ENCODE measurements around the gene ASB16.
A peak's percentile ranks its signal among the peaks of the same experiment; 100 is the strongest.

Gene ASB16

DNA sequence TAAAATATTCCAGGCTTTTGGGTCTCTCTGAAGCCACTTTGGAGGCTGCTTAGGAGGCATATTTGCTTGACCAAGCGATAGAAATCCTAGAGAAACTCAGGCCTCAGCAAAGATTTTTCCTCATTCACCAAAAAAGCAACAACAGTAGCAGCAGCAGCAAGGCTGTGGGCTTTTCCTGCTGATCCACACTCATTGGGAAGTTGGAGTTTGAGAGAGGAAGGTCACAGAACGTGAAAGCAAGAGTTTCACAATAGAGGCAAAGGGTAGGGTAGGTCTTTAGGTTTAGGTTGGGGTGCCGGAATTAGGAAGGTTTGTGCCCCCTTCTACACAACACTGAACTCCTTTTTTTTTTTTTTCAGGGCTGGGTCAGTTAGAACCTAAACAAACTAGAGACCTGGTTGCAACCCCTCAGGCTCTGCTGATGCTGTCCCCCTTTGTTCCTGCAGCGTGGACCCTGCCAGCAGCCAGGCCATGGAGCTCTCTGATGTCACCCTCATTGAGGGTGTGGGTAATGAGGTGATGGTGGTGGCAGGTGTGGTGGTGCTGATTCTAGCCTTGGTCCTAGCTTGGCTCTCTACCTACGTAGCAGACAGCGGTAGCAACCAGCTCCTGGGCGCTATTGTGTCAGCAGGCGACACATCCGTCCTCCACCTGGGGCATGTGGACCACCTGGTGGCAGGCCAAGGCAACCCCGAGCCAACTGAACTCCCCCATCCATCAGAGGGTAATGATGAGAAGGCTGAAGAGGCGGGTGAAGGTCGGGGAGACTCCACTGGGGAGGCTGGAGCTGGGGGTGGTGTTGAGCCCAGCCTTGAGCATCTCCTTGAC is 18.3 kb downstream of the ASB16 start:
- no peak for DNase-seq (ENCODE audit: low spot score)

DNA sequence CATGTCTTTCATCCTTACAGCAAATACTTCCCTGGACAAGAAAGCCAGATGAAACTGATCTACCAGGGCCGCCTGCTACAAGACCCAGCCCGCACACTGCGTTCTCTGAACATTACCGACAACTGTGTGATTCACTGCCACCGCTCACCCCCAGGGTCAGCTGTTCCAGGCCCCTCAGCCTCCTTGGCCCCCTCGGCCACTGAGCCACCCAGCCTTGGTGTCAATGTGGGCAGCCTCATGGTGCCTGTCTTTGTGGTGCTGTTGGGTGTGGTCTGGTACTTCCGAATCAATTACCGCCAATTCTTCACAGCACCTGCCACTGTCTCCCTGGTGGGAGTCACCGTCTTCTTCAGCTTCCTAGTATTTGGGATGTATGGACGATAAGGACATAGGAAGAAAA is 20.0 kb downstream of the ASB16 start:
- no peak for DNase-seq (ENCODE audit: low spot score)

DNA sequence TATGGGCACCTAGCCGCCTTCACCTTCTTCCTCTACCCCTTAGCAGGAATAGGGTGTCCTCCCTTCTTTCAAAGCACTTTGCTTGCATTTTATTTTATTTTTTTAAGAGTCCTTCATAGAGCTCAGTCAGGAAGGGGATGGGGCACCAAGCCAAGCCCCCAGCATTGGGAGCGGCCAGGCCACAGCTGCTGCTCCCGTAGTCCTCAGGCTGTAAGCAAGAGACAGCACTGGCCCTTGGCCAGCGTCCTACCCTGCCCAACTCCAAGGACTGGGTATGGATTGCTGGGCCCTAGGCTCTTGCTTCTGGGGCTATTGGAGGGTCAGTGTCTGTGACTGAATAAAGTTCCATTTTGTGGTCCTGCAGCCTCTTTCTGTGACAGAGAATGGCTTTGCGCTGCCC is 20.9 kb downstream of the ASB16 start:
- no peak for DNase-seq (ENCODE audit: low spot score)

DNA sequence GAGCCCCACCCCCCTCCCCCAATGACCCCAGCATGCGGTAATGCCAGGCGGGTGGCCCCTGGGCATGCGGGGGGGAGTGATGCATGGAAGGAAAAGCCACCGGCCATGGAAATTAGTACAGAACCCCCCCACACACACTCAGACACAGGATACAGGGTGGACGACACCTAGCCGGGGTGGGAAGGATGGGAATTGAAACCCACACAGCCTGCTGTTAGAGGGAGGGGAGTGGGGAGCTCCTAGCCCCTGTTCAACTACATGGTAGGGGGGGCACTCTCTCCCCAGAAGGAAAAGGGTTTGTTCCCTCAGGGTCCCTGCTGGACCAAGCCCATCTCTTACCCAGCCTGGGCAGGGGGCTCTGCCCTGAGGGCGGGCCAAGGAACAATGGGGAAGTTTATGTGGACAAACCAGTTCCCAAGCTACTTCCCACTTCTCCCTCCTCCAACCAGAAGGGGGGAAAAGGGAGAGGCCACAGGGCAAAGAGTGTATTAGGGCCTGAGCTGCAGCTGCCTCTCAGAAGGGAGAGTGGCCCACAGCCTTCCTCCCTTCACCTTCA is 21.5 kb downstream of the ASB16 start:
- DNase-seq (ENCODE audit: low spot score), result no peak

DNA sequence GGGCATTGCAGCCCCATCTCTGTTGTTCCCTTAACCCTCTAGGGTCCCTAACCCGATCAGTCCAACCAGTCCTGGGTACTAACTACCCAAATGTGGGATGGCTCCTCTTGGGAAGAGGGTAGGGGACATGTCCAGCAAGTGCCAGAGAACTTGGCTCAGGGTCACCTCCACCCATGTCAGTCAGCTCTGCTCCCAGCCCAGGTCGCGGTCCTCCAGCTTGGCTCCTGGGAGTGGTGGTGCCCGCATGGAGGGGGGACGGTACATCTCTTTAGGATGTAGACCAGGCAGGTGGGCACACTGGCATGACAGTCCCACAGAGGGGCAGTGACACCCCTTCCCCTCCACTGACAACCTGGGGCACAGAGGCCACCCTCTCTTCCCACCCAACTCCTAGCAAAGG is 22.2 kb downstream of the ASB16 start:
- DNase-seq (ENCODE audit: low spot score), result no peak

DNA sequence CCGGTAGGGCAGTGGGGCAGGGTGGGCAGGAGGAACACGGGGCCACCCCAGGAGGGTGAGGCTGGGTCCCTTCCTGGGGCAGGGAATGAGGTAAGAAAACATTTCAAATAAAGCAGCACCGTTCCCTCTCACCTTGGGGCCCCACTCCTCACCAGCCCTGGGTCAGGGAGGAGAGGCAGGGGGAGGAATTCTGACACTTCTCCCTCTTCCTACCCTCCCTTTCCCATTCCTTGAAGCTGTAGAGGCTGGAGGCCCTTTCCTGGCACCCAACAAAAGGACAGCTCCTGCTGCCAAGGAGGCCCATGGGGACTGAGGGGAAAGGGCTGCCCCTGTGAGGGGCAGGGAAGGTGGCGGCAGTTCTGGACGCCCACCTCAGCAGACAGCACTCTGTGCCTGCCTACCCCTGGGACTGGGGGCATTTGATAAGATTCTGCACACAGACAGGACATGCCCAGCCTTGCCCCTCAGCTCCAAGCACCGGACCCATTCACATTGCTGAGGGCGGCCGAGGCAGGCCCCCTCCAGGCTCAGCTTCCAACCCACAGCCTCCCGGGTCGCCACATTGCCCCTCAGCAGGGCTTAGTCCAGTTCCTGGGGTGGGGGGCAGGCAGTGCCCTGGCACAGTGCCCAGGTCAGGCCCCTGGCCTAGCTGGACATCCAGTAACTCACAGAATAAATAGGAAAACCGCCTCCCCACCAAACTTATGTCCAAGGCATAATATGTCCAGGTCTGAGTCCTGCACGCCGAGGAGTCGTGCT is 23.0 kb downstream of the ASB16 start:
- no peak for DNase-seq (ENCODE audit: low spot score)

DNA sequence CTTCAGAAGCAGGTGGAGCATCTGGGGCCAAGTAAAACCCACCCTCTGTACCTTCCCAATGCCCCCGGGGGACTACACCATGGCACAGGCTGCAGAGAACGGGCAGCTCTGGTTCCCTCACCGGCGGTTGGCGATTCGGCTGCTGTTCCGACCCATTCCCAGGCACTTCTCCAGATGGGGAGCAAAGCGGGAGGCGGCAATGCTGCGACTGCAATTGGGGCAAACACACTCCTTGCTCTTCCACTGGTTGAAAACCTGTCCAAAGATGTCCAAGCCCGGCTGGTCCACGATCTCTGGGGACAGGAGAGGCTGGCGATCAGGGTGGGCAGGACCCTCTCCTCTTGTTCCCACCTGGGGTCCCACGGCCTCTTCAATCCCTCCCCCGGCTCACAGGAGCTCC is 26.6 kb downstream of the ASB16 start:
- no peak for DNase-seq (ENCODE audit: low spot score)

DNA sequence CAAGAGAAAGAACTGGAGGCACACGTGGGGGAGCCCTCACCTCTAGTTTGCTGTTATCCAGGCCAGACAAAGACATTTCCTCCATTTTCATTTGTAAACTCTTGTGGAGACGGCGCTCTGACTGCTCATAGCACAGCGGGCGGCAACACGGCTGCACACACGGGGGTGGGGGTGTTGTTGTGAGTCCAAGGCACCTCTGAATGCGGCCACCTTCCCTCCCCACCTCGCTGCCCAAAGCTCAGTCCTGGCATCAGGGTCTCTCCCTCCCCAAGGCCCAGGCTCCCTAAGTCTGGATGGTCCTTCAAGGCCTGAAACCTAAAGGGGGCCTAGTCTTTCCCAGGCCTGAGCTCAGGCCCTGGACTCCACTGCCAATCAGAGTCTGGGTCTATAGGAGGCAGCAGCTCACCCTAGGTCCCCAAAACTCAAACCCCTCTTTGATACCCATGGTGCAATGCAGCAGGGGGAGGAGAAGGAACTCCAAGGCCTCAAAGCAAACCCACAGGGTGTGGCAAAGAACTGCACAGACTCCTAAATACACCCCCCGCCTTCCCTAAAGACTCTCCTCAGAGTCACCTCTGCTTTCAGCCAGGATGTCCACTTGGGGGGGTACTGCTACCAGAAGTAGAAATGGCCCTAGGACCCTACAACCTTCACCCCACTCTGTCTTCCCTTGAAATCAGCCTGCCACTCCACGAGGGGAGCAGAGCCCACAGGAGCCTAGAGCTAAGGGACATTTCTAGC is 27.6 kb downstream of the ASB16 start:
- no peak for DNase-seq (ENCODE audit: low spot score)

DNA sequence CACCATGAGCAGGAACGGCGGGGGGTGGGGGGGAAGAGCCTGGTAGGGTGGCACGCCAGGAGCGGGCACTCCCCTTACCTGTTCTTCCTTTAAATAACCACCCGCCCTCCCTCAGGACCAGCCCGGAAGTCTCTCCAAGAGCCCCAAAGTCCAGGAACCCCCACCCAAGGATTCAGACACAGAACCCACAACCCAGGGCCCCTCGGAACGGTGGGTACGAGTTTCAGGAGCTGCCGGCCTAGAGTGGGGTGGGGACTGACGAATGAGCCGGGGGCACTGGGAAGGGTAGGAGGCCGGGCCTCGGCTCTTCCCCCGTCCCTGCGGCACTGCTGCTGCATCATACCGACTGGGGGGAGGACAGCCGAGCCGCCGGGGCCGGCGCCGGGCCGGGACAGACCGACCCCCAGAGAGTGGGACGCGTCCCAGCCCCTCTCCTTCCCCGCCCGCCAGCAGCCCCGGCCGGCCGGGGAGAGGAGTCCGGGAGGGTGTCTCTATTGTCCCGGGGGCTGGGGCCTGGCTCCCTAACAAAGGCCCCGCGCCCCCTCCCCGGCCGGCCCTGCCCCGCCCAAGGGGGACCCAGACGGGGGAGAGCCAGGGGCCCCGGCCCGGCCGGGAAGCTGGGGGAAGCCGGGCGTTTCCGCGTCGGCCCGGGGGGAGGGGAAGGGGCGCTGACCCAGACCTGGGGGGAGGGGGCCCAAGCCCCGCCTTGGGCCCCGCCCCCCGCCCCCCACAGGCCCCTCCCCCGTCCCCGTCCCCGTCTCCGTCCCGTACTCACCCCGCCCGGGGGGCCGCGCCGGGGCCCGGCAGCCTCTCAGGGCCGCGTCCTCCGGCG is 28.4 kb downstream of the ASB16 start:
- DNase-seq (ENCODE audit: low spot score), result peak; percentile 95

DNA sequence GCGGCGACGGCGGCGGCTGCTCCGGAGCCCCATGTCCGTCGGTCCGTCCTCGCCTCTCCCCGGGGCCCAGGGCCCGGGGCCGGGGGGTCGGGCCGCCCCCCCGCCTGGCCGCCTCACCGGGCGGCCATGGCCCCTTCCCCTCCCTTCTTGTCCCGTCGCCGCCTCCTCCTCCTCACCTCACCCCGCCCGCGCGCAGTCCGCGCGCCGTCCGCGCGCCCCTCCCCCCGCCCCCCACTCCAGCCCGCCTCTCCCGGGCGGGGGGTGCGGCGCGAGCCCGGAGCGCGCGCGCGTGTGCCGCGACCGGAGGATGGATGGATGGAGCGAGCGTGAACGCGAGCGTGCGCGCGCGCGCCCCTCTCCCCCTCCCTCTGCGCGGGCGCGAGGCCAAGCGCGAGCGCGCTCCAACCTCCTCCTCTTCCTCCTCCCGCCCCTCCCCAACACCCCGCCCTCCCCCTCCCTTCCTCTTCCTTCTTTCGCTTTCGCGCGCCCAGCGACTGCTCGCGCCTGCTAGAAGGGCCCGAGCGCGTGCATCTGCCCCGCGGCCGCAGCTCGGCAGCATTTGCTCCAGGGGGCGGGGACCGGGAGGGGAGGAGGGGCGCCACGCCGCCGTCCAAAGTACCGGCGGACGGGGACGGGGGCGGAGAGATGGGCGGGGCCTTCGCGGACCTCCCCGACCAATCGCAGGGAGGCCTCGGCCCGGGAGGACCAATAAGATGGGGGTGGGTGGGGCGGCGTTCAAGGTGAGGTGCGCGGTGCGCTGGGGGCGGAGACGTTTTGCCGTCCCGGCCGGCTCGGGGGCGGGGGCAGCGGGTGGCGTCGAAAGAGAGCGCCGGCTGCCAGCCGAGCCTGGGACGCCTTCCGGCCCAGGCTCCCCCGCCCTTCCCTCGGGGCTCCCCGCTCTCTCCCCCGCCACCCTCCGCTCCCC is 29.3 kb downstream of the ASB16 start, which contains the start of gene ATXN7L3:
TSS of gene ATXN7L3 (minus strand) at position 332 of the 925 bp plus-strand sequence. CDS start 1,814 bp downstream, outside the sequence.
- DNase-seq (ENCODE audit: low spot score), result peak; percentile 100

DNA sequence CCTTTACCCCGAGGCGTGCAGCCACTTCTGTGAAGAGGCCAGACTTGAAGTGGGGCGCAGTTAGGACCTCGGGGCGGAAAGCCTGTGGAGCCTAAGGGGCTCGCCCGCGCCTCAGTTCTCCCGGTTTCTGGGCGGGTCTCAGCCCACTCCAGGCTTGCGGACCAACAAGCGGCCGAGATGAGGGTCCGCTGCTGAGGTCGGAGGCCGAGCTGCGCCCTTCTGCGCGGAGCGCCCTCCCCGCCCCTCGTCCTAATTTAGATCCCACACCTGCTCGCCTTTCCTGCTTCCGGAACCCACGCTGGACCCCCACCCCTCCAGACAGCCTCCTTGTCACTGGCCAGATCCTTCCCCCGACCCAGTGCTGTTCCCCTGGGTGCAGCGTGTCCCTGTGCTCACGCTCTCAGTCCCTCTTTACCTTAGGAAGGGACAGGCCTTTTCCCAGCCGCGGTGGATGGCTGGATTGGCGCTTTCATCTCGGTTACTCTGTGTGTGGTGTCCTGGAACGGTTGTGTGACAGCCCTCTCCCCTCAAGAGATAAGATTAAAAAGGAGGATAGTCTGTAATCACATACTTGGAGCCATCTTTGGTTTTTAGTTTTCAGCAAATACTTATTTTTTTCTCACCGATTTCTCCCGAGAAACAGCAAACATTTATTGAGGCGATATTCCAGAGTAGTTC is 30.1 kb downstream of the ASB16 start:
- no peak for DNase-seq (ENCODE audit: low spot score)

DNA sequence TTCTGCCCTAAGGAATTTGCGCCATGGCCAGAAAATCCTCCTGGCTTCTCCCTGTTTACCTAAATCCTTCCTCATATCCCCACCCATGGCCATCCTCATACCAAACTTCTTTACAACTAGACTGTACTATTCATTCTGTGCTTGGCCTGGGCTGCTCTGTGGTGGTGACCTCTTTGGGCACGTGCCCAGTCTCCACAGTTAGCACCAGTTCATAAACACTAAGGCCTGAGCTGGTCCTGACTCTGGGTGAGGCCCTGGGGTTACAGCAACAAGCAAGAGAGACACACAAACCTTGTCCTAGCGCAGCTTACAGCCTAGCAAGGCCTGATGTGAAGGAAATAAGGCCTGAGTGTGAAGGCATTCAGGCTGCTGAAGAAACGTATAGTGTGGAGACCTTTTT is 32.3 kb downstream of the ASB16 start:
- DNase-seq (ENCODE audit: low spot score), result no peak

DNA sequence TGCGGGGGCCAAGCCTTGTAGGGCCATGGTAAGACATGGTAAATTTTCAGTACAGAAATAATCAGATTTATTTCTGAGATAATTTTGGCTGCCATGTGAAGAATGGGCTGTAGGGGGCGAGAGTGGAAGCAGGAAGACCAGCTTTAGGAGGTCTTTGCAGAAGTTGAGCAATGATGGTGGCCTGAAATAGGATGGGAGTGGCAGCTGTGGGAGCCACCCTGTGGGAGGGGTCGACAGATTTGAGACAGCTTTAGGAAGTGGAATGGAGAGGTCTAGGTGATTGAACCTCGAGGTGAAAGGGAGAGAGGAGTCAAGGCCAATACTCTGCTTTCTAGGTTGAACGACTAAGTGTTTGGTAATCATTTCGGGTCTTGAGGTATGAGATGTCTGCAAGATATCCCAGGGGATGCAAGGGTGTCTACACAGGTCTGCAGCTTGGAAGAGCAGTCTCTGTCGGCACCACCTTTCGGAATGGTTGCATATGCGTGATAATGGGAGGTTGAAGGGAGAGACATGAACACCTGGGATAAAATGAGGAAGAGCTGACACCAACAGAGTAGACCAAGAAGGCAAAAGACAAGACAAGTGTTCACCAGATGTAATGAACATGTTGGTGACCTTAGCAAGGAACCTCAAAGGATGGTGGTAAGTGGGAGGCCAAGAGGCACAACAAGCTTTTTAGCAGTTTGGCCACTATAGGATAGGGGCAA is 33.4 kb downstream of the ASB16 start:
- DNase-seq (ENCODE audit: low spot score), result peak; percentile 74

DNA sequence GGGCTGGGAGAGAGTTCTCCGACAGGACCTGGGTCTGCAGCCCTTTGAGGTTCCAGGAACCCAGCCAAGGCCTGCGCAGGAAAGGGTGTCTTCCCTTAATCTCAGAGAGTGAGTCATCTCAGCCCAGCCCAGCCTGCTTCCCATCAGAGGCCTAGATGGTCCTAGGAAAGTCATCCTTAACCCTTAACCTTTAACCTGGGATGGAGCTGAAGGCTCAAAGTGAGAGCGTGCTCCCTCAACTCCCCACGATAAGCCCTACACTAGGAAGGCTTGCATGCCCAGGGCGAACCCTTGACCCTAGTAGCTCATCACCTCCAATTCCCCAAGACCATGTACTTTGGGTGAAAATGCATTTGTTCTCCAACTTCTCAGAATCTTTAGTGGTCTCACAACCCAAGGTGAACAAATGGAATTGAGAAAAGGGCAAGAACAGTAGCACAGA is 34.0 kb downstream of the ASB16 start:
- DNase-seq (ENCODE audit: low spot score), result no peak

DNA sequence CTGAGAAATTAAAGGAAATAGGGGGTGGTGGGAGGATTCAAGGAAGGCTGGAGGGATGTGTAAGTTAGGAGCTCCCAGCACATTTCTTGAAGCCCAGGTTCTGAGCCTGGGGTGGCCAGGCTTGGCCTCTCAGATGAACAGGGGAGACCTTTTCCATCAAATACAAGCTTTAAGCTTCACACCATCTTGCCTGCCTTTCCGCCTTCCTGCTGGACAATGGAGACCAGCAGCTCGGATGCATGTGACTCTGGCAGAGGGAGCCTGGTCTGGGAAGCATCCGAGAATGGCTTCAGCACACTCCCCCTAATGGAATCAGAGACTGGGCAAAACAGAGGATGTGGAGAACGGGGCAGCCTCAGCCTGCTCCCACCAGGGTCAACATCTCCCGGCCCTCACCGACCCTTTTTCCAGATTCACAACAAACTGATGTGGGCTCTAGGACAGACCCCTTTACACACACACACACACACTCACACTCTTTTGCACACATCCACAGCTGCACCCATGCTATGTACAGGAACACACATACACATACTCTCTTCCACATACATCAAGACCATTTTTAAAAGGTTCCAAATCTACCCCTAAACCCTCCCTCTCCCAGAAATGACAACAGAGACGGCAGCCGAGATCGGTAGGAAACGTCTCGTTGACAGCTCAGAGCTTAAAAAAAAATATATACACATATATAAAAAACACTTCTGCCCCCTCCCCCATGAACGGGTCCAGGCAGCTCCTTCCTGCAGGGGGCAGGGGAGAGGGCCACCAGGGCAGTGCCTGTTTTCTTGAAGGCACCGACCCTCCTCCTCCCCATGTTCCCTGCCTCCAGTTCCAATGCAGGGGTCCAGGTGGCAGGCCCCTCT is 35.7 kb downstream of the ASB16 start:
- DNase-seq (ENCODE audit: low spot score), result no peak

DNA sequence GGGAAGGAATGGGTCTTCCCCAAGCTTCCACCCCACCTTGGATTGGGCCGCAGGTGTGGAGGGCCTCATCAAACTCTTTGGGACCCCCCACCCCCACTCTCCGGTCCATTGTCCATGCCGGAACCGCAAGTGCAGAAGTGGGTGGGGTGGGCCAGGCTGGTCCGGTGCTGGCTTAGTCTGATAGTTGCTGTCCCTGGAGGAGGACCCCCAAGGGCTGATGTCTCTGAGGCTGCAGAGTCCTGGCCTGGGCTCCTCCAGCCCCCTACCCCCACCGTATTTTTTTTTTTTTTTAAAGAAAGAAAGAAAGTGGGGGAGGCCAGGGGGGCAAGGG is 36.3 kb downstream of the ASB16 start:
- DNase-seq (ENCODE audit: low spot score), result no peak

DNA sequence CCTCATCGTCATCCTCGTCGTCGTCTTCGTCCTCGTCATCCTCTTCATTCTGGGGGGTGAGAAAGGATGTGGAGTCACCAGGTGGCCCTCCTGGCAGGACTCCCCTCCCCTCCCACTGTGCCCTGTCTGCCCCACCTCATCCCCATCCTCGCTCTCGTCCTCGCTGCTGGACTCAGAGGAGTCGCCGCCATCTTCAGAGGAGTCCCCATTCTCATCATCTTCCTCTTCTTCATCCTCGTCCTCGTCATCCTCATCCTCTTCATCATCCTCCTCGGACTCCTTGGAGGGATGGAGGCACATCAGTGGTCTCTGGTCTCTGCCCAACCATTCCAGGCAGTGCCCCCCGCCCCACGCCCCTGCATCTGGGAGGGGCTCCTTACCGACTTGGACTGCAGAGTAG is 36.8 kb downstream of the ASB16 start:
- no peak for DNase-seq (ENCODE audit: low spot score)

DNA sequence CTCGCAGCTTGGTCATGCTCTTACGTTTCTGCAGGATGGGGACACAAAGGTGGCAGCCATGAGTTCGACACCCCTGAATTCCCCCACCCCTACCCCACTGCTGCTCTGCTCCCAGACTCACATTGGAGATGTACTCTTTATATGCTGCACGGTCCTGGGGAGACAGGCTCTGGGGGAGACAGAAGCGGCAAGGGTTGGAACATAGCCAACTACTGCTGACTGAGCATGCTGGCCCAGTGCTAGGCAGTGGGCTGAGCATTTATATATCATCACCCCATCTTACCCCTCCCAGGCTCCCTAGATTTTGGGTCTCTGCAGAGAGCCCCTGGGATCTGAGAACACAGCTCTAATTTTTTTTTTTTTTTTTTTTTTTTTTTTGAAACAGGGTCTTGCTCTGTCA is 37.2 kb downstream of the ASB16 start:
- no peak for DNase-seq (ENCODE audit: low spot score)
